HCT116 (cell line): ENCODE results near the gene GFI1. TPM values are rescaled to one million over a fixed set of nuclear protein-coding genes. Genes with fewer than 3 reads are reported as not detected.

Experiments used
- ATAC-seq: fragments of 200-7000 bp; cut with Tn5 transposase; 2 replicates; pipeline ENCODE4 v1.9.1; 2020; ENCODE audit warnings: mild to moderate bottlenecking, moderate library complexity
- BruUV-seq: library from RNA; stranded (reverse); fragments of 400-500 nt; replicated peaks from 2 replicates; lab custom pipeline; 2021; lab: Mats Ljungman, UMichigan
- CTCF ChIA-PET: fragments of 300-600 bp; sonication (Branson Sonifier 250); formaldehyde crosslinking; loops from one replicate; lab custom pipeline; 2021; ENCODE audit warnings: antibody characterized with exemption; lab: Charles Lee
- POLR2A ChIA-PET: fragments of 300-600, 350-600 bp; sonication (Branson Sonifier 250); formaldehyde crosslinking; loops from one replicate; lab custom pipeline; 2021; ENCODE audit warnings: antibody characterized with exemption; lab: Charles Lee
- RAD21 ChIA-PET, 2 experiments: fragments of 300-600 bp; sonication (Branson Sonifier 250); formaldehyde crosslinking; loops; one replicate each; lab custom pipeline; 2023; ENCODE audit warnings: low total read pairs in 2 of 2; ENCODE audit not compliant: uncharacterized antibody in 2 of 2, unreplicated experiment in 2 of 2, low non-redundant PET in 1 of 2; lab: Charles Lee
- DNase-seq: peaks from one replicate; pipeline ENCODE4 v3.0.0-alpha.2; 2010; ENCODE audit warnings: low read depth, low spot score
- H2AFZ ChIP-seq: fragments of 200-600 bp; shearing (Covaris generic), sonication (generic); 2 replicates; pipeline ENCODE4 v1.6.1; 2017; ENCODE audit warnings: low read depth, mixed run types, mixed read lengths, antibody characterized with exemption, low read length; ENCODE audit not compliant: poor library complexity, severe bottlenecking
- H3K27ac ChIP-seq: 2 replicates; pipeline ENCODE4 v1.5.1; 2012; ENCODE audit warnings: low read depth, low read length
- H3K27me3 ChIP-seq: fragments of 200-600 bp; sonication (generic); 2 replicates; pipeline ENCODE4 v1.6.1; 2016; ENCODE audit warnings: mixed run types, low read length, mixed read lengths; ENCODE audit not compliant: insufficient read depth
- H3K36me3 ChIP-seq, 2 experiments: fragments of 200-500 bp in 1 of 2; fragments of 200-600 bp in 1 of 2; sonication (Bioruptor generic) in 1 of 2; sonication (generic) in 1 of 2; 2 replicates each; pipeline versions ENCODE4 v1.5.1 to v1.6.1; 2014 to 2016; ENCODE audit warnings: low read length in 2 of 2, inconsistent platforms in 1 of 2, mixed read lengths in 1 of 2, mixed run types in 1 of 2; ENCODE audit not compliant: insufficient read depth in 2 of 2, control insufficient read depth in 1 of 2
- H3K4me1 ChIP-seq, 2 experiments: fragments of 200-600 bp in 1 of 2; sonication (generic) in 1 of 2; 2 replicates each; pipeline versions ENCODE4 v1.5.1 to v1.6.1; 2012 to 2017; ENCODE audit warnings: low read length in 2 of 2, inconsistent platforms in 1 of 2, mild to moderate bottlenecking in 1 of 2, mixed read lengths in 1 of 2, mixed run types in 1 of 2, moderate library complexity in 1 of 2; ENCODE audit not compliant: insufficient read depth in 2 of 2, control insufficient read depth in 1 of 2
- H3K4me2 ChIP-seq: fragments of 200-600 bp; sonication (generic); 2 replicates; pipeline ENCODE4 v1.6.1; 2017; ENCODE audit warnings: mixed run types, low read length, mixed read lengths
- H3K4me3 ChIP-seq, 2 experiments: fragments of 200-600 bp in 1 of 2; sonication (generic) in 1 of 2; replicated peaks in 1 of 2; 2 replicates each; pipeline ENCODE4 v1.5.1; 2011 to 2016; ENCODE audit warnings: low read length in 2 of 2, control low read depth in 1 of 2, low read depth in 1 of 2, mild to moderate bottlenecking in 1 of 2, mixed read lengths in 1 of 2, mixed run types in 1 of 2
- H3K79me2 ChIP-seq: fragments of 200-600 bp; sonication (generic); 2 replicates; pipeline ENCODE4 v1.6.1; 2017; ENCODE audit warnings: mild to moderate bottlenecking, mixed run types, low read length, moderate library complexity, mixed read lengths; ENCODE audit not compliant: insufficient read depth
- H3K9ac ChIP-seq: fragments of 200-600 bp; sonication (generic); 2 replicates; pipeline ENCODE4 v1.6.1; 2016; ENCODE audit warnings: low read length, mixed read lengths
- H3K9me2 ChIP-seq: fragments of 200-600 bp; sonication (generic), shearing (Covaris generic); 2 replicates; pipeline ENCODE4 v1.6.1; 2017; ENCODE audit warnings: mixed run types, mild to moderate bottlenecking, moderate library complexity; ENCODE audit not compliant: insufficient read depth
- H3K9me3 ChIP-seq, 2 experiments: fragments of 200-500 bp in 1 of 2; fragments of 200-600 bp in 1 of 2; sonication (Bioruptor generic) in 1 of 2; sonication (generic) in 1 of 2; 2 replicates each; pipeline ENCODE4 v1.6.1; 2014 to 2017; ENCODE audit warnings: low read length in 2 of 2, mixed read lengths in 2 of 2, inconsistent platforms in 1 of 2, low read depth in 1 of 2, mild to moderate bottlenecking in 1 of 2, mixed run types in 1 of 2, moderate library complexity in 1 of 2; ENCODE audit not compliant: control insufficient read depth in 1 of 2, insufficient read depth in 1 of 2
- H4K20me1 ChIP-seq: fragments of 200-600 bp; sonication (generic), shearing (Covaris generic); 2 replicates; pipeline ENCODE4 v1.6.1; 2017; ENCODE audit warnings: mixed run types, mild to moderate bottlenecking, moderate library complexity; ENCODE audit not compliant: insufficient read depth
- CBX3 ChIP-seq: IDR thresholded peaks from 2 replicates; pipeline ENCODE4 v1.6.1; 2012; ENCODE audit warnings: low read depth
- CEBPB ChIP-seq: IDR thresholded peaks from 2 replicates; pipeline ENCODE4 v1.6.1; 2012; ENCODE audit warnings: low read depth
- CTCF ChIP-seq, 3 experiments: fragments of 200-600 bp in 1 of 3; sonication (generic) in 1 of 3; IDR thresholded peaks in 2 of 3; conservative IDR thresholded peaks in 1 of 3; 2 replicates each; pipeline ENCODE4 v1.5.1; 2012 to 2017; ENCODE audit warnings: low read depth in 2 of 3, low read length in 2 of 3, antibody characterized with exemption in 1 of 3, borderline replicate concordance in 1 of 3, control low read depth in 1 of 3, mild to moderate bottlenecking in 1 of 3, mixed read lengths in 1 of 3, mixed run types in 1 of 3, moderate library complexity in 1 of 3; ENCODE audit not compliant: insufficient read depth in 1 of 3
- EGR1 ChIP-seq: IDR thresholded peaks from 2 replicates; pipeline ENCODE4 v1.6.1; 2012; ENCODE audit warnings: low read depth
- ELF1 ChIP-seq: IDR thresholded peaks from 2 replicates; pipeline ENCODE4 v1.6.1; 2012; ENCODE audit warnings: low read depth, borderline replicate concordance
- EZH2phosphoT487 ChIP-seq: fragments of 200-600 bp; IDR thresholded peaks from 2 replicates; pipeline ENCODE4 v1.6.1; 2018; ENCODE audit warnings: antibody characterized with exemption, borderline replicate concordance
- POLR2A ChIP-seq: IDR thresholded peaks from 2 replicates; pipeline ENCODE4 v1.7.0; 2011; ENCODE audit warnings: borderline replicate concordance; ENCODE audit not compliant: insufficient read depth, insufficient read length; ENCODE audit errors: extremely low read depth
- RAD21 ChIP-seq: IDR thresholded peaks from 2 replicates; pipeline ENCODE4 v1.6.1; 2012; ENCODE audit warnings: low read depth, mild to moderate bottlenecking
- SIN3A ChIP-seq: IDR thresholded peaks from 2 replicates; pipeline ENCODE4 v1.6.1; 2012; ENCODE audit warnings: low read depth
- SP1 ChIP-seq: IDR thresholded peaks from 2 replicates; pipeline ENCODE4 v1.6.1; 2012; ENCODE audit warnings: low read depth
- SRF ChIP-seq: IDR thresholded peaks from 2 replicates; pipeline ENCODE4 v1.6.1; 2012; ENCODE audit warnings: low read depth
- ZBTB33 ChIP-seq: IDR thresholded peaks from 2 replicates; pipeline ENCODE4 v1.6.1; 2011; ENCODE audit warnings: mild to moderate bottlenecking, low read length, moderate library complexity; ENCODE audit not compliant: insufficient replicate concordance; ENCODE audit errors: extremely low read depth
- ZFX ChIP-seq: fragments of 450-650 bp; IDR thresholded peaks from 2 replicates; pipeline ENCODE4 v1.6.1; 2017
- ZNF274 ChIP-seq: fragments of 200-500 bp; sonication (Bioruptor generic); IDR thresholded peaks from 2 replicates; pipeline ENCODE4 v1.6.1; 2014; ENCODE audit warnings: mild to moderate bottlenecking, low read depth, low read length, inconsistent platforms
- intact Hi-C: fragments of 100-400 bp; cut with micrococcal nuclease; formaldehyde crosslinking; loops from 2 replicates; pipeline ENCODE4 v1.10.0; 2022
- total RNA-seq: library from RNA; stranded (reverse); gene quantifications from one replicate; pipeline ENCODE4 v1.2.1, GENCODE V29; 2021; ENCODE audit not compliant: unreplicated experiment

The GFI1 gene
- total RNA-seq, 1 experiment from 2014 or later, result 8.1 TPM

GRCh38 chr1:92509619-92510018 is 22.9 kb upstream of the GFI1 start:
- RAD21 ChIA-PET, result no interaction called here
- POLR2A ChIA-PET, result no interaction called here
- no peak for ATAC-seq
- Histone ChIP-seq H3K4me1 (no peaks in the 10 kb centered on the region), H3K79me2 (no peaks in the 10 kb centered on the region), H3K36me3 (no peaks in the 10 kb centered on the region), H3K27me3 (no peaks in the 10 kb centered on the region), H3K27ac (no peak overlapping the region), H3K9ac (no peak overlapping the region), H3K9me2 (no peaks in the 10 kb centered on the region), H3K4me2 (no peak overlapping the region), H2AFZ (no peak overlapping the region), H4K20me1 (no peaks in the 10 kb centered on the region), H3K4me3 (no peak overlapping the region), H3K9me3 (no peaks in the 10 kb centered on the region)
- intact Hi-C loops, result no loop called here
- BruUV-seq, result no TSS peak
- no peak for TF ChIP-seq SP1
- no peak for TF ChIP-seq SRF
- TF ChIP-seq POLR2A, result no peak
- no peak for TF ChIP-seq CTCF (IDR thresholded peaks at IDR 0.05 in 2 of 3, conservative IDR thresholded peaks at IDR 0.05 in 1 of 3; ENCODE audit: borderline replicate concordance in 1 of 3, insufficient read depth in 1 of 3, low read depth in 2 of 3, low read length in 2 of 3)
- TF ChIP-seq EZH2phosphoT487, result no peak
- no peak for TF ChIP-seq CBX3
- no peak for DNase-seq
- CTCF ChIA-PET, result no interaction called here

- H3K4me2 ChIP-seq, result no peak overlapping the region
- intact Hi-C loops, result no loop called here
- DNase-seq, result no peak
- H3K9ac ChIP-seq, result no peak overlapping the region
- ATAC-seq, result no peak
- ChIA-PET POLR2A (no interaction called here), RAD21 (no interaction called here), CTCF (no interaction called here)
- no peak for TF ChIP-seq EGR1
- no peak for TF ChIP-seq ZNF274
- no peak for TF ChIP-seq SIN3A
- no peak for TF ChIP-seq CTCF (IDR thresholded peaks at IDR 0.05 in 2 of 3, conservative IDR thresholded peaks at IDR 0.05 in 1 of 3; ENCODE audit: borderline replicate concordance in 1 of 3, insufficient read depth in 1 of 3, low read depth in 2 of 3, low read length in 2 of 3)
- TF ChIP-seq ZBTB33, result no peak
- TF ChIP-seq ELF1, result no peak
- TF ChIP-seq RAD21, result no peak
- no peak for TF ChIP-seq SRF
- no peak for TF ChIP-seq POLR2A
- TF ChIP-seq EZH2phosphoT487, result no peak
- TF ChIP-seq CEBPB, result no peak
- TF ChIP-seq ZFX, result no peak
- H3K4me3 ChIP-seq, result no peak overlapping the region
- no peaks in the 10 kb centered on the region for H3K36me3 ChIP-seq
- H4K20me1 ChIP-seq, result no peaks in the 10 kb centered on the region
- no peaks in the 10 kb centered on the region for H3K4me1 ChIP-seq
- H3K27ac ChIP-seq, result no peak overlapping the region
- no peak overlapping the region for H2AFZ ChIP-seq
- no peaks in the 10 kb centered on the region for H3K27me3 ChIP-seq
- BruUV-seq, result no TSS peak
- H3K79me2 ChIP-seq, result no peaks in the 10 kb centered on the region
- no peaks in the 10 kb centered on the region for H3K9me2 ChIP-seq
- no peaks in the 10 kb centered on the region for H3K9me3 ChIP-seq
Observed at GRCh38 chr1:92505015-92505692, 18.4 kb upstream of the GFI1 start.
